ENCODE results near the gene CBARP.

- TF ChIP-seq CTCF (IDR thresholded peaks at IDR 0.05): no peak
- TF ChIP-seq POLR2A (IDR thresholded peaks at IDR 0.05): no peak
Measured at GRCh38 chr19:1206150-1206863, 31.5 kb downstream of the CBARP start.

Data from right lobe of liver (tissue), 4 donors.